Prostate gland (tissue), 2 donors: ENCODE results near the gene FAHD1.

ENCODE experiments used
- CTCF ChIP-seq, 4 experiments: fragments of 200-600 bp in 2 of 4; fragments of 450-650 bp in 2 of 4; sonication (generic) in 2 of 4; IDR thresholded peaks; 1 replicate in 3 of 4; 2 replicates in 1 of 4; pipeline ENCODE4 v1.5.1; 2016 to 2019; ENCODE audit warnings: antibody characterized with exemption in 4 of 4, mild to moderate bottlenecking in 2 of 4, moderate library complexity in 2 of 4
- POLR2A ChIP-seq: fragments of 450-650 bp; IDR thresholded peaks from one replicate; pipeline ENCODE4 v1.6.1; 2016; ENCODE audit warnings: antibody characterized with exemption, mild to moderate bottlenecking
- POLR2AphosphoS5 ChIP-seq: sonication (generic); formaldehyde crosslinking; IDR thresholded peaks from one replicate; pipeline ENCODE4 v1.6.1; 2017; ENCODE audit warnings: antibody characterized with exemption

DNA sequence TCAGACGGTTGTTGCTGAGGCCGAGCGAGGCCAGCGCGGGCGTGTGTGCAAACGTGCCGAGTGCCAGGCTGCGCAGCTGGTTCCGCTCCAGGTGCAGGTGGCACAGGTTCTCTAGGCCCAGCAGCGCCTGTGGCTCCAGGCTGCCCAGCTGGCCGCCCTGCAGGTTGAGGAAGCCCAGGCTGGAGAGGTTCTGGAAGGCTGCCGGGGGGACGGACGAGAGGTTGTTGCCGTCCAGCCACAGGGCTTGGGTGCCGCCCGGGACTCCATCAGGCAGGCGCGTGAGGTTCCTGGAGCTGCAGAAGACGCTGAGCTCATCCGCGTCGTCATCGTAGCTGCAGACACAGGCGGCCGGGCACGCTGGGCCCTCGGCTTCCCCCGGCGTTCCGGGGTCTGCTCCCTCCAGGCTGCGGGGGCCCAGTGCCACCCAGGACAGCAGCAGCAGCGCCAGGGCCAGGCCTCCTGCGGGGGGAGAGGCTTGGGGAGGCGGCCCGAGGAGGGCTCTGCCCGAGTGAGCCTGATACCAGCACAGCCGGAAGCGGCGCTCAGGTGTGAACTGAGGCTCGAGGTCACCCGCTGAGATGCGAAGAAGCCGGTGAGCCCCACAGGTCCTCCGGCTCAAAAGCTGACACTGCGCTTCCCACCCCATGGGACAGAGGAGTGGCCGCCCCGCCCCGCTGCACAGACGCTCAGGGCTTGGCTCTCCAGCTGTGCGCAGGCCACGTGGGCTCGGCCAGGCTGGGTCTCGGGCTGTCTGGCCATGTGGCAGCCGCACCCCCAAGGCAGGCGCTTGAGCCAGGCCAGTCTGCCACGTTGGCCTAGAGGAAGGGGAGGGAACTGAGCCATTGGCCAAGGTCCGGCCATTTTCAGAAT is 34.8 kb upstream of the FAHD1 start:
- TF ChIP-seq CTCF (IDR thresholded peaks at IDR 0.05) (no peak), POLR2AphosphoS5 (no peak), POLR2A (no peak)
